HG03342 (cell line): ENCODE data around the gene ESPNL.

Experiments
- ATAC-seq: cut with Tn5 transposase; IDR thresholded peaks from one replicate; pipeline ENCODE4 v1.9.1; 2021; ENCODE audit warnings: mild to moderate bottlenecking, moderate library complexity; ENCODE audit not compliant: unreplicated experiment

The ESPNL gene

DNA sequence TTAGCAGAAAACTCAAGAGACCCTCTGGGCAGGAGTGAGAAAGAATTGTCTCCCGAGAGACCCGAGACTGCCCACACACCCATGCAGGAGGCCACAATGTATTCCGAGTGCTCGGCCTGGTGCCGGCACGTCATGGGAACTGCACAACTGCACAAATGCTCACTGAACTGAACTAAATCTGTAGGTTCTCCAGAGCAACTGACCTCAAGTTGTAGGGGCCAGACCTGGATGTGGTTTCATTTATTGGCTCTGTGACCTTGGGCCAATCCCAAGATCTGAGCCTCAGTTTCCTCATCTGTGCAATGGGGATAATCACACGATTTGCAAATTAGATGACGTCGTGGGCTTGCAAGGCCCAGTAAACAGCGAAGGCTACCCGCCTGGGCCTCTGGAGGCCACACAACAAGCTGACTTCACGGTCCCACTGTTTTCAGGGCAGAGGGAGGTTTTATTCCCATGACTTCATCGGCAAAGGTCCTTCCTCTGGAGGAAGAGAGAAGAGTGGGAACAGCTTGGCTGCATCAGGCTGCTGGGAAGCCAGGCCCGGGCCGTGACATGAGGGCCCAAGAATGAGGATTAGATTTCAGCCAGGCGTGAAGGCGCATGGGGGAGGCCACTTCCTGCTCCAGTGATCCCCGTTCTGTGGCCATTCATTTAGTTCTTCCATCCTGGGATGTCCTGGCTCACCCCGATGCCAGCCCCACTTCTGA, 55.1 kb downstream of the ESPNL start:
- no peak for ATAC-seq

DNA sequence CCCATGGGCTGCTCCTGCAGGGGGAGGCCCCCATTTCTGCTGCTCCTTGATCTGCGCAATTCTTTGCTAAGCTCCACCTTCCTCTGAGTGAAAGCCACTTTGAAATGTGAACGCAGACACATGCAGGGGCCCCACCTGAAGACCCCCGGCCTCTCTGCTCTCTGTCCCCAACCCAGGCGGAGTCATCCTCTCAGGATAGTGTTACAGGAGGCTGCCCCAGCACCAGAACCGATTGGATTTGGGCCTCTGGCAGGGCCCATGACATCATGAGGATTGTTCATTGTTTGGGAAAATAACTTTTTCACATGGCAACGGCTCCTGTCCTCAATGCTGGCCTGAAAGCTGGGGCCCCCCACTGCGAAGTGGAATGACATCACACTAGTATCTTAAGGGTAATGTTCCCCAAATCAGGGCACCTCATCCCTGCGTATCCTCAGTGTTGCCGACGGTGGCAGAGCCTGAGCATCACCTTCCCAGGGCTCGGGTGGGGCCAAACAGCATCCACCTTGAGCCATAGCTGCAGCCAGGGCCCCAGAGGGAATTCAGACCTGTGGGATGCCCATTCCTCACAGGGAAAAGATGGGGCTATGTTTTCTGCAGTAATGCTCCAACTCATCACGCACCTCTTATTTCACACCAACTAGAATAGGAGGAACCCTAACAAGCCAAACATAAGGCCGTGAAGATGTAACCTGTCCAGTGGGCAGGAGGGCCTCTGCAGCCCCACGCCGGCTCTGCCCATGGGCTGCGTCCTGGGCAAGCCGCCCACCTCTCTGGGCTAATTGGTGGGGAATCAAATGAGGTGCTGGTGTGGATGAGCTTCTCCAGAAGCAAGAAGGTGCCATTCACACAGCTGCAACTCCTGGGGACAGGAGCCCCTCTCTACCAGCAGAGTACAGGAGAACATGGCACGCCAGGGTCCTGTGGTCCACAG, 55.9 kb downstream of the ESPNL start:
- no peak for ATAC-seq

DNA sequence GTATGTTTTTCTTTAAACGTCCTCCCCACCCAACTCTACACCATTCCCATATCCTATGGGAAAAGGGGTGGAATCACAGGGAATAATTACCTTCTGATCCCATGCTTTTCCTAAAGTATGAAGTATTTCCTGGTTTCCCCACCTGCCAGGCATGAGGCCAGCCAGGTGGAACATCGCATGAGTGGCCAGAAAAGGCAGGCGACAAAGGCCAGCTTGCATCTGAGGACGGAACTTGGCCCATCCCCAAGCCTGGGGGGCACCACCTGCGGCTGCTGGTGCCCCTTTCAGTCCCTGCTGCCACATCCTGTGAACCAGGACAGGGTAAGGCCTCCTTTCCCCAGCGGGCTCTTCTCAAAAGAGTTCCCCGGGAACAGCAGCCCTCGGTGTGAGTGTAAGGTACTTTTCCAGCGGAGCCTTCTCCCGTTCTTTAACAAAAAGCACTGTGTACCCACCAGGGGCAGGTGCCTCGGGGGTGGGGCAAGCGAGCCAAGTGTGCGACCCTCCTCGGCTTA, 57.4 kb downstream of the ESPNL start:
- ATAC-seq, result no peak

GRCh38 chr2:238158018-238158508, 57.9 kb downstream of the ESPNL start:
- ATAC-seq, result no peak

DNA sequence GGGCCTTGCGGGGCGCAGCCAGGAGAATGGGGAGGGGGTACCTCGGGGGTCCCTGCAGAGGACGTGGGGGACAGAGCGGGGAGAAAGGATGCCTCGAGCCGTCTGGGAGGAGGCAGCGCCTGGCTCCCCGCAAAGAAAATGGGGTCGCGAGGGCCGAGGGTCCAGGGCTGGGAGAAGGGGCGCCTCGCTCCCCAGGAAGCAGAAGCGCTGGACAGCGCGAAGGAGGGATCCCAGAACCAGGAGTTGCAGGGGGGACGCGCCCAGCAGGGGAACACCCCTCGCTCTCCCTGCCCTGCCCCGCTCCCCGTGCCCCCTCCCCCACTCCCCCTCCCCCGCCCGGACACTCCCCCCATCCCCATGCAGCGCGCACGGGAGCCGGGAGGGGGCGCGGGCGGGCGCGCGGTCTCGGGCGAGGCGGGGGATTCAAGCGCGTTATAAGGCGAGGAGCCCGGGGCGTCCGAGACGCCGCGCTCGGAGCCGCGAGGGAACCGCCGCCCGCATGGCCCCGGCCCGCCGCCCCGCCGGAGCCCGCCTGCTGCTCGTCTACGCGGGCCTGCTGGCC, 58.5 kb downstream of the ESPNL start, which contains the start of gene ERFE:
Gene ERFE, plus strand, starts transcription at position 462 of the 562 bp plus-strand sequence. Its CDS starts 38 bp downstream, at position 500.
- no peak for ATAC-seq

- no peak for ATAC-seq
Measured at GRCh38 chr2:238159071-238159539, 59.0 kb downstream of the ESPNL start.

DNA sequence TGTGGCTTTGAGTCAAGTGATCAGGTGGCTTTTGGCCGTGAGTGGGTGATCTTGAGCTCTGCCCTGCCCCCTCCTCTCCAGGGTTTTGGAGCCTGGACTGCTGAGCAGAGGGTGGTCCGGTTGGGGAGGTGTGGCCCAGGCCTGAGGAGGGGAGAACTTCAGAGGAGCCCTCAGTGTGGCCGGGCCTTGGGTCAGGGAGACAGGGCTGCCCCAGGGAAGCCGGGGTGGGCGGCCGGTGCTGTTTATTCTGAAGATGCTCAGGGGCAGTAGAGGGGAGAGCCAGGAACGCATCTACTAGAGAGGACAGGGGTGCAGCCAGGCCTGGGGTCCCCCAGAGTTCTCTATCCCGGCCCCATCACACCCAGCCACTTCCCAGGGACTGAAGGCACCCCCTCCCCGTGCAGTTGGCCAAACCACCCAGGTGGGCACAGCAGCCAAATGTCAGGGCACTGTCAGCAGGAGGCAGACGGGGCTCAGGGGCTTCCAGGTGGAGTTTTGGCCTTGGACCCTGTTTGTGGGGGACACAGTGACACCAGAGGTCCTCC, 59.6 kb downstream of the ESPNL start:
- ATAC-seq, result no peak

GRCh38 chr2:238160206-238161129, 60.3 kb downstream of the ESPNL start:
- ATAC-seq, result no peak

GRCh38 chr2:238161291-238162051, 61.3 kb downstream of the ESPNL start:
- no peak for ATAC-seq

DNA sequence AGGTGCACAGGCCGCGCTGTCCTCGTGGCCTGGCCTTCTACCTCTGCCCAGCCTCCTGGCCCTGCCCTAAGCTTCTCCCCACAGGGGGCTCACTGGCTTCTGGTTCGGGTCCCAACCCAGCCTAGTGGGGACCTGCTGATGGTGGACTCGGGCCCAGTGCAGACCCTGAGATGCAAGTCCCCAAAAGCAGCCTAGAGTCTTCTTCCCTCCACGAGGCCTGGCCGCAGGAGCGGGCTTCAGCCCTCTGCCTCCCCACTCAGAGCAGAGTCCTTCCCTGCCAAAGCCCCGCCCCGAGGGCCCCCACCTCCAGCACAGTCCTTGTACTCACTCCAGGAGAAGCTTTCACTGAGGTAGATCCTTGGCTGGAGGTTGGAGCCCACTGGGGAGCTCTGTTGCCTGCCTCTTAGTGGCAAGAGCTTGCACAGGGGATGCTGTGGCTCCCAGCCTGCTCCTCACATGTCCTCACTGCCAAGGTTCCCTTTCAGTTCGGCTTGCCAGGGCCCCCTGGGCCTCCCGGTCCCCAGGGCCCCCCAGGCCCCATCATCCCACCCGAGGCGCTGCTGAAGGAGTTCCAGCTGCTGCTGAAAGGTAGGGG, 62.2 kb downstream of the ESPNL start:
- ATAC-seq, result no peak

- no peak for ATAC-seq
Measured at GRCh38 chr2:238162846-238163441, 62.8 kb downstream of the ESPNL start.

GRCh38 chr2:238163481-238164198, 63.5 kb downstream of the ESPNL start:
- ATAC-seq, result no peak

DNA sequence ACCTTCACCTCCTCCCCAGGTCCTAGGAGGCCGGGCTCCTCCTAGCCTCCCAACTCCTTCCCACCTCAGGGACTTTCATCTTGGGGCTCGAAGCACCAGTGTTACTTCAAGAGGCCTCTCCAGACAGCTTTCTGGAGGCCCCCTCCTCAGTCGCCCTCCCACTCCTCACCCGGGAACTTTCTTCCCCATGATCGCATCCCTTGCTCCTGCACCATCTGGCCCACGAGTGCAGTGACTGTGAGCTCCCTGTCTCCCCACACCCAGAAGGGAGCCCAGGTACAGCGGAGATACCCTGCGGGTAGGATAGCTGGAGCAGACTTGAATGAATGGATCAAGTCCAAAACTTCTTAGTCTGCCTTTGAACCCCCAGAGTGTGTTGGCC, 64.8 kb downstream of the ESPNL start:
- ATAC-seq, result no peak

- no peak for ATAC-seq
Measured at GRCh38 chr2:238165288-238165921, 65.3 kb downstream of the ESPNL start.

GRCh38 chr2:238166391-238167343, 66.5 kb downstream of the ESPNL start:
- no peak for ATAC-seq

DNA sequence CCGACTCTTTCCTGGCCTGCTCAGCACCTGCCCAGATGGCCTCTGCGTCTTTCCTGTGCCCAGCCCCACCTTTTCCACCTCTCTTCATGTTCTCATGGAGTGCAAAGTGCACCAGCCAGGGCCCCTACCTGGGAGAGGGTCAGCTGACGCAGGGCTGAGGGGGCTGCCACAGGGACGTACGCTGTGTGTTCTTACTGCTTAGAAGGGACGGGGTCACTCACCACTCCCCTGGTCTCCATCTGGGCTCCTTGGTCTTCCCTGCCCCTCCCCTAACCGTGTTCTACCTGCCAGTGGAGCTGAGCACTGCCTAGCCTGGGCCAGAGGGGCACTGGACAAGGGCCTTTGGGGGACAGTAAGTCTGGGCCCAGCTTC, 67.2 kb downstream of the ESPNL start:
- ATAC-seq, result no peak
